Esophagus squamous epithelium (tissue), 4 donors: ENCODE results near the gene DYNLRB1.
"Not testable (repeated sequence)": the region's sequence is repeated elsewhere in the genome, so short reads cannot be mapped to it uniquely, and the experiment has no call there.

Experiments used
- CTCF ChIP-seq, 6 experiments: fragments of 450-650 bp in 4 of 6; fragments of 200-600 bp in 2 of 6; sonication (generic) in 2 of 6; IDR thresholded peaks; one replicate each; pipeline ENCODE4 v1.5.1; 2016 to 2019; ENCODE audit warnings: antibody characterized with exemption in 6 of 6, mild to moderate bottlenecking in 4 of 6, moderate library complexity in 4 of 6
- POLR2A ChIP-seq, 4 donors: fragments of 450-650 bp; IDR thresholded peaks; one replicate each; pipeline ENCODE4 v1.6.1; 2017; ENCODE audit warnings: antibody characterized with exemption in 4 of 4, mild to moderate bottlenecking in 4 of 4, moderate library complexity in 3 of 4

GRCh38 chr20:34482154-34482553 is 34.1 kb upstream of the DYNLRB1 start:
- TF ChIP-seq CTCF, POLR2A (IDR thresholded peaks at IDR 0.05): not testable (repeated sequence)
